Neural progenitor cell (in vitro differentiated cells): ENCODE data around the gene EPHA4. TPM values are rescaled to one million over a fixed set of nuclear protein-coding genes. Genes with fewer than 3 reads are reported as not detected.

ENCODE experiments used
- DNase-seq: peaks from one replicate; pipeline ENCODE4 v3.0.0-alpha.2; 2016; ENCODE audit warnings: low spot score
- H2AFZ ChIP-seq: fragments of 200-600 bp; sonication (generic); replicated peaks from 2 replicates; pipeline ENCODE4 v1.6.1; 2016; ENCODE audit warnings: antibody characterized with exemption
- H3F3A ChIP-seq: fragments of 200-600 bp; sonication (generic); 2 replicates; pipeline ENCODE4 v1.6.1; 2016; ENCODE audit warnings: antibody characterized with exemption, low read depth
- H3K27ac ChIP-seq: fragments of 200-600 bp; sonication (generic); 2 replicates; pipeline ENCODE4 v1.5.1; 2016; ENCODE audit warnings: mild to moderate bottlenecking
- H3K27me3 ChIP-seq: fragments of 200-600 bp; sonication (generic); 2 replicates; pipeline ENCODE4 v1.6.1; 2016; ENCODE audit warnings: mild to moderate bottlenecking, moderate library complexity
- H3K36me3 ChIP-seq: fragments of 200-600 bp; sonication (generic); 2 replicates; pipeline ENCODE4 v1.5.1; 2016
- H3K4me1 ChIP-seq: fragments of 200-600 bp; sonication (generic); 2 replicates; pipeline ENCODE4 v1.6.1; 2016; ENCODE audit warnings: mixed run types
- H3K4me2 ChIP-seq: fragments of 200-600 bp; sonication (generic); 2 replicates; pipeline ENCODE4 v1.6.1; 2016
- H3K4me3 ChIP-seq: fragments of 200-600 bp; sonication (generic); 2 replicates; pipeline ENCODE4 v1.5.1; 2016
- H3K79me2 ChIP-seq: fragments of 200-600 bp; sonication (generic); 2 replicates; pipeline ENCODE4 v1.6.1; 2016; ENCODE audit warnings: low read depth
- H3K9ac ChIP-seq: fragments of 200-600 bp; sonication (generic); 2 replicates; pipeline ENCODE4 v1.6.1; 2016
- H3K9me3 ChIP-seq: fragments of 200-600 bp; sonication (generic); 2 replicates; pipeline ENCODE4 v1.5.1; 2016; ENCODE audit warnings: low read depth
- H4K20me1 ChIP-seq: fragments of 200-600 bp; sonication (generic); 2 replicates; pipeline ENCODE4 v1.6.1; 2016; ENCODE audit warnings: low read depth
- H3K27ac Mint-ChIP-seq: 3 replicates; pipeline ENCODE4 v1.8.0; 2021; ENCODE audit warnings: mixed read lengths
- H3K27me3 Mint-ChIP-seq: 2 replicates; pipeline ENCODE4 v1.8.0; 2022; ENCODE audit warnings: low read depth, mild to moderate bottlenecking, inconsistent platforms, moderate library complexity, mixed read lengths; ENCODE audit not compliant: insufficient read depth
- H3K36me3 Mint-ChIP-seq: 3 replicates; pipeline ENCODE4 v1.8.0; 2021; ENCODE audit warnings: mixed read lengths
- H3K4me1 Mint-ChIP-seq: 3 replicates; pipeline ENCODE4 v1.8.0; 2021; ENCODE audit warnings: mixed read lengths
- H3K4me3 Mint-ChIP-seq: 3 replicates; pipeline ENCODE4 v1.8.0; 2021; ENCODE audit warnings: mild to moderate bottlenecking, moderate library complexity, mixed read lengths
- H3K9me3 Mint-ChIP-seq: 3 replicates; pipeline ENCODE4 v1.8.0; 2020; ENCODE audit warnings: mixed read lengths
- EZH2 ChIP-seq: fragments of 200-600 bp; sonication (generic); IDR thresholded peaks from 2 replicates; pipeline ENCODE4 v1.6.1; 2017; ENCODE audit warnings: antibody characterized with exemption, mild to moderate bottlenecking, moderate library complexity
- EZH2phosphoT487 ChIP-seq: fragments of 200-600 bp; sonication (generic); IDR thresholded peaks from 2 replicates; pipeline ENCODE4 v1.6.1; 2017; ENCODE audit warnings: antibody characterized with exemption
- total RNA-seq: library from RNA; depleted of rRNA; stranded (reverse); fragments of >200 nt; gene quantifications from 2 replicates; pipeline ENCODE4 v1.2.3, GENCODE V29; 2015; ENCODE audit warnings: low replicate concordance
- TF ChIP-seq, protein P1 (sequence below): fragments of 200-600 bp; sonication (generic); IDR thresholded peaks from 2 replicates; pipeline ENCODE4 v1.5.1; 2017; ENCODE audit warnings: antibody characterized with exemption, mild to moderate bottlenecking

Gene EPHA4
- total RNA-seq, 1 donor from 2014 or later, result 323 TPM

GRCh38 chr2:221439761-221440479, 132.2 kb downstream of the EPHA4 start:
- peaks cover 34% of the 10 kb centered on the region for H3K36me3 ChIP-seq
- Mint-ChIP-seq H3K27ac (no peak overlapping the region), H3K9me3 (peaks cover 4% of the 10 kb centered on the region), H3K36me3 (peaks cover 64% of the 10 kb centered on the region), H3K4me3 (no peak overlapping the region), H3K4me1 (peaks cover 13% of the 10 kb centered on the region), H3K27me3 (peaks cover 4% of the 10 kb centered on the region)
- peaks cover 6% of the 10 kb centered on the region for H3K4me1 ChIP-seq
- no peak for DNase-seq
- no peaks in the 10 kb centered on the region for H3K9me3 ChIP-seq
- H4K20me1 ChIP-seq, result peaks cover 3% of the 10 kb centered on the region
- H3K4me3 ChIP-seq, result no peak overlapping the region
- no peak overlapping the region for H3K27ac ChIP-seq
- TF ChIP-seq EZH2phosphoT487 (no peak), EZH2 (no peak)
- TF ChIP-seq, protein P1, sequence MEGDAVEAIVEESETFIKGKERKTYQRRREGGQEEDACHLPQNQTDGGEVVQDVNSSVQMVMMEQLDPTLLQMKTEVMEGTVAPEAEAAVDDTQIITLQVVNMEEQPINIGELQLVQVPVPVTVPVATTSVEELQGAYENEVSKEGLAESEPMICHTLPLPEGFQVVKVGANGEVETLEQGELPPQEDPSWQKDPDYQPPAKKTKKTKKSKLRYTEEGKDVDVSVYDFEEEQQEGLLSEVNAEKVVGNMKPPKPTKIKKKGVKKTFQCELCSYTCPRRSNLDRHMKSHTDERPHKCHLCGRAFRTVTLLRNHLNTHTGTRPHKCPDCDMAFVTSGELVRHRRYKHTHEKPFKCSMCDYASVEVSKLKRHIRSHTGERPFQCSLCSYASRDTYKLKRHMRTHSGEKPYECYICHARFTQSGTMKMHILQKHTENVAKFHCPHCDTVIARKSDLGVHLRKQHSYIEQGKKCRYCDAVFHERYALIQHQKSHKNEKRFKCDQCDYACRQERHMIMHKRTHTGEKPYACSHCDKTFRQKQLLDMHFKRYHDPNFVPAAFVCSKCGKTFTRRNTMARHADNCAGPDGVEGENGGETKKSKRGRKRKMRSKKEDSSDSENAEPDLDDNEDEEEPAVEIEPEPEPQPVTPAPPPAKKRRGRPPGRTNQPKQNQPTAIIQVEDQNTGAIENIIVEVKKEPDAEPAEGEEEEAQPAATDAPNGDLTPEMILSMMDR, result no peak
- H3K4me2 ChIP-seq, result no peak overlapping the region
- peaks cover 34% of the 10 kb centered on the region for H3F3A ChIP-seq
- no peaks in the 10 kb centered on the region for H3K27me3 ChIP-seq
- H2AFZ ChIP-seq, result no peak overlapping the region
- no peak overlapping the region for H3K9ac ChIP-seq
- peaks cover 29% of the 10 kb centered on the region for H3K79me2 ChIP-seq

DNA sequence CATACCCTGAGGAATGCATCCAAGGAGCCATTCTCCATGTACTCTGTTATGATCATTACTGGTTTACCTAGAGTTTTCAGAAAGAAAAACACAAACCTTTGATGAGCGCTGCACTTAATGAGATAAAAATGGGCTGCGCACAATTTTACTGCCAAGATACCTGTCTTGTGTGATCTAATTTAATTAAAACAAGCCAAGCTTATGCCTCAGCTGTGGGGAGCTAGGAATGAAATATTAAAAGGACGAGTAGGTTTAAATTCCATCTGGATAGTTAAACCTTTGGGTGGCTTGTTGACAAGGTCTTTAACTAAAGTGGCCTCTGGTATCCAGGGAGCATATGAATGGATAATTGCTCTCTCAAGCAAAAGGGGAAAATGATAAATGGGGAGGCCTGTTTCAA, 135.0 kb downstream of the EPHA4 start:
- no peaks in the 10 kb centered on the region for H3K9me3 ChIP-seq
- H4K20me1 ChIP-seq, result peaks cover 13% of the 10 kb centered on the region
- peaks cover 38% of the 10 kb centered on the region for H3K36me3 ChIP-seq
- H2AFZ ChIP-seq, result no peak overlapping the region
- Mint-ChIP-seq H3K9me3 (peaks cover 4% of the 10 kb centered on the region), H3K36me3 (peaks cover 72% of the 10 kb centered on the region), H3K4me1 (peaks cover 13% of the 10 kb centered on the region), H3K27me3 (peaks cover 6% of the 10 kb centered on the region), H3K27ac (no peak overlapping the region), H3K4me3 (no peak overlapping the region)
- H3K27ac ChIP-seq, result peak overlapping the region; percentile 17
- no peak for DNase-seq
- H3K4me2 ChIP-seq, result no peak overlapping the region
- TF ChIP-seq, protein P1, result no peak
- TF ChIP-seq EZH2 (no peak), EZH2phosphoT487 (no peak)
- H3F3A ChIP-seq, result peaks cover 45% of the 10 kb centered on the region
- no peak overlapping the region for H3K4me3 ChIP-seq
- H3K4me1 ChIP-seq, result peaks cover 6% of the 10 kb centered on the region
- no peaks in the 10 kb centered on the region for H3K27me3 ChIP-seq
- peaks cover 28% of the 10 kb centered on the region for H3K79me2 ChIP-seq
- H3K9ac ChIP-seq, result no peak overlapping the region

DNA sequence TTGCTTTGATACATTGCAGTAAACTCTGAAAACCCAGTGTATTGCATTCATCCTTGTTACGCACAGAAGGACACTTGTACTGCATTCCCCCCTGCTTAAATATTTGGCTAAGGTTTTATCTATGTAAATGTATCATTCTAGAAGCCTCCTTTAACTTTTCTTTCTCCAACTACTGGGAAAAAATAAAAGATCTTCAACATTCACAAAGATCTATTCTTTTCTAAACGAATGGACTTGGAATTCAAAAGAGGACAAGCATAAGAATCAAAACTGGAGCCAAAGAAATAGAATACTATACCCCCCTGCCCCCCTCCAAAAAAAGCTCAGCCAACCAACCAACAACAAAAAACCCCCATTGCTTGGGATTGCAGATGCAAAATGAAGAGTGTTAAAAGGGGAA, 136.9 kb downstream of the EPHA4 start:
- H3K4me3 ChIP-seq, result no peak overlapping the region

More for the DNA sequence above, 136.9 kb downstream of the EPHA4 start:
- peaks cover 27% of the 10 kb centered on the region for H3K79me2 ChIP-seq
- no peak overlapping the region for H3K4me3 Mint-ChIP-seq
- H3K4me2 ChIP-seq, result no peak overlapping the region
- H2AFZ ChIP-seq, result no peak overlapping the region
- H3K4me1 Mint-ChIP-seq, result peaks cover 9% of the 10 kb centered on the region
- H3K36me3 Mint-ChIP-seq, result peaks cover 69% of the 10 kb centered on the region
- DNase-seq, result no peak
- H3K27ac Mint-ChIP-seq, result no peak overlapping the region
- H3K27ac ChIP-seq, result peak overlapping the region; percentile 5
- H3K36me3 ChIP-seq, result peaks cover 44% of the 10 kb centered on the region
- no peaks in the 10 kb centered on the region for H3K9me3 ChIP-seq
- peaks cover 30% of the 10 kb centered on the region for H4K20me1 ChIP-seq
- no peak for TF ChIP-seq EZH2
- TF ChIP-seq, protein P1, result no peak
- no peak for TF ChIP-seq EZH2phosphoT487
- H3K9ac ChIP-seq, result no peak overlapping the region
- peaks cover 6% of the 10 kb centered on the region for H3K4me1 ChIP-seq
- H3K9me3 Mint-ChIP-seq, result peaks cover 4% of the 10 kb centered on the region
- H3F3A ChIP-seq, result peaks cover 56% of the 10 kb centered on the region
- H3K27me3 Mint-ChIP-seq, result peaks cover 6% of the 10 kb centered on the region
- no peaks in the 10 kb centered on the region for H3K27me3 ChIP-seq
